HG02623 (cell line): ENCODE results near the gene IP6K1.
"Not testable (repeated sequence)": the region's sequence is repeated elsewhere in the genome, so short reads cannot be mapped to it uniquely, and the experiment has no call there.

Experiments used
- ATAC-seq: cut with Tn5 transposase; IDR thresholded peaks from one replicate; pipeline ENCODE4 v1.9.1; 2021; ENCODE audit warnings: moderate library complexity; ENCODE audit not compliant: unreplicated experiment

IP6K1 gene

DNA sequence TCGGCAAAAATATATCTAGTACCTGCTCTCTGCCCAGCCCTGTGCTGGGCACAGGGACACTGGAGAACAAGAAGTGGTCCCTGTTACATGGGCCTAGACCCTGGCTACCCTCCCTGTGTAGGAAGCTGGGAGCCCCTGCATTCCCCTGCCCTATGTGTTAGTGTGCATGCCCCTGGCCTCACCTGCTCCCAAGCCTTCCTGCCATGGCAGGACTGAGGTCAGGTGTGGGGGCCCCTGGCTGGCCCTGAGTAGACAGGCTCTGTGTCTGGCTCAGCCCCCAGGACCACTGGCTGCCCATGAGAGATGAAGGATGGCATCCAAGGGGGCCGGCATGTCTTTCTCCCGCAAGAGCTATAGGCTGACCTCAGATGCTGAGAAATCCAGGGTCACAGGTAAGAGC is 95.5 kb downstream of the IP6K1 start:
- ATAC-seq, result not testable (repeated sequence)

DNA sequence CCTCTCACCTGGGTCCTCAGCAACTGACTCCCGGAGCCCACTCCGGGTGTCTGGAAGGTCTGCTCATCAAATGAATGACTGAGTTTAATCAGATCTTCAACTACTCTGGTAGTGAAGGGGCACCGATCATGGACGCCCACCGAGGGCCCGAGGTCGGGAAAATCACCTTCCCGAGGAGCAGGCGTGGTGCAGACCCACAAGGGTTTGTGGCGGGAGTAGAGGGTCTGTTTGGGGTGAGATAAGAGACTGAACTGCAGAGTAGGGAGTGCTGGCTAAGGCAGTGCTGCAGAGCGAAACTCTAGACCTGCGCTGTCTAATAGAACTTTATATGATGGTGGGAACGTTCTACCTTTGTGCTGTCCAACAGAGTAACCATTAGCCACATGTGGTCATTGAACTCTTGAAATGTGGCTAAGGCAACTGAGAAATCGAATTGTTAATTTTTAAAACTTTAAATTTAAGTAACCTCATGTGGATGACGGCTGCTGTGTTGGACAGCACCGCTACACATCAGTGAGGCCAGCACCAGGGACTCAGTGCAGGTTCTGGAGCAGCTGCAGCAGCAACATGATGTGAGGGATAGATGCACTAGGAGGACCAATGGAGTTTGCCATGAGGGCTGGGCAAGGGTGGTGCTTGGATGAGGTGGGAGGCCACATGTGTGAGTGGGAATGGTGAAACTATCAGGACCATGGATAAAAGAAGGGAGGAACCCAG is 96.3 kb downstream of the IP6K1 start:
- not testable (repeated sequence) for ATAC-seq

DNA sequence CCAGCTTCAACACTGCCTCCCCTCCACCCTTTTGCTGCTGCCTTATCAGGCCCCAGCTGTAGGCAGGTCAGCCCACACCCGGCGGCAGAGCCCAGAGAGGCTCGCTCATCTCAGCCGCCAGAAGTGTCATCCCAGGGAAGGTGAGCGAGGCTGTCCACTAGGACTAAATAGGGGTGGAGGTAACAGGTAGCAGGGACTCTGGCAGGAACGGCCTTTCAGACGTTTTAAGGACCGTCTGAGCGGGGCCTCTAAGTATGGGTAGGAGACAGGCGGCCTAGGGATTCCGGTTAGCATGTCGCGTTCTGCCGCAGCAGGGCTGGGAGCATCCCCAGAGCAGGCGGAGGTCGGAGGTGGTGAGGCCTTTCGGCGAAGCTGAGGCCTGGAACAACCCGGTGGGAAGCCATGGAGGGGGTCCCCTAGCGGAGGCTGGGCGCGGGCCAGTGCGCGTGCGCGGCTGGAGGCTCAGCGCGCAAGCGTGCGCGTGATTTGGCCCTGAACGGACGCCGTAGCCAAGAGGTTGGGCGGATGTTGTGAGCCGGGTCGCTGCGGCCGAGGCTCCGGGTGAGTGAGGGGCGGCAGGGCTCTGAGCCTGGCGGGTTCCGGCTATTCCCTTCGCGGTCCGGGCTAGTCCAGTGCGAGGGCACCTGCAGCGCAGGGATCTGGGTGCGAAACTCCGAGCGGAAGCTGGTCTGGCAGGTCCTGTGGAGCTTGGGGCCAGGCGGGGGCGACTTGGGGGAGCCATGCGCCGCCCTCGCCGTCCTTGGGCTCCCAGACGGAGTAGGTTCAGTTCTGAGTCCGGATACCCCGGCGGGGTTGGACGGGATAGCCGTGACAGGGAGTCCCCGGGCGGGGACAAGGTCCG is 97.1 kb downstream of the IP6K1 start, which contains the start of the genes MST1 and RNF123:
Gene MST1 (minus strand): TSS at position 429 of the 862 bp plus-strand sequence. CDS start 783 bp downstream, outside the sequence.
Gene RNF123 (plus strand): TSS at position 512 of the 862 bp plus-strand sequence. CDS start 1,609 bp downstream, outside the sequence.
- ATAC-seq, result peak; percentile 38

DNA sequence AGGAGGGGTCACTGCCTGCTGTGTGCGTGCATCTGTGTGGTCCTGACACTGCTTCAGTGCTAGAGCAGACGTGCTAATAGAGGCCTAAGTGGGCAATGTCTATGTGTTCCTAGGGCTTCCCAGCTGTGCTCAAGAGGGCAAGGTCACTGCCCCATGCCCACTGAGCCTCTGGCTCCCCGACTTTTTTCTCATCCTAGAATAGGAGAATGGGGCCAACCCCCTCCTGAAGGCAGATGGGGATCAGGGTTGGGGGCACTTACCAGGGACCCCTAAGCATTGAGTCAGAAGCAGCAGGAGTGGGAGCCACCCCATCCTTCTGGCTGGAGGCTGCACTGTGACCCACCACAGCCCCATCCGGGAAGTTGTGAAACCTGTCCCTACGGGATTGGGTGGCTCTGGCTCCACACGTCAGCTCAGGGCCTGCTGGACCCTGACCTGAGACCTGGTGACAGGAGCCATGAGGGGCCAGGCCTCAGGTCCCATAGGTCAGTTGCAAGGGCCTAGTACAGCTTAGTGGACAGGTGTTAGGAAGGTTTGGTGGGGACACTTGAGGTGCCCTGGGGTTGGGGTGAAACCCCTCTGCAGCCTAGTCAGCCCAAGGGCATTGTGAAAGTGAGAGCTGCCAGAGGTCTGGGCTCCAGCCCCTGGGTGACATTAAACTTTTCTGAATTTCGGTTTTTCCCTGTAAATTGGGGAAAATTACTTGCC is 97.8 kb downstream of the IP6K1 start:
- ATAC-seq, result not testable (repeated sequence)

DNA sequence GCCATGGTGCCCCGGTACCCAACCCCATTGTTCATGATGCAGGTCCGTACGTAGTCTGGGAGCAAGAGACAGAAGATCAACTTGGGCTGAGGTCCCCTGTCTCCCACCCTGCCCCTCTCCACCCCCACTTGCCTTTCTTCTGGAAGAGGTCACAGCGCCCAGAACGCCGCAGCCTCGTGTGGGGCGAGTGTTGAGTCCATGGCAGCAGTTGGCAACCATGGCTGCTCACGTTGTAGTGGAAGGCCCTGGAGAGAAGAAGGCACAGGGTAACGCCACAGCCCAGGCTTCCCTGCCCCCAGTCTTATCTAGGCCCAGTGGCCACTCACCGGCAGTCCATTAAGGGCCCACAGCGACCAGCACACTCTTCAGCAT is 98.9 kb downstream of the IP6K1 start:
- not testable (repeated sequence) for ATAC-seq

DNA sequence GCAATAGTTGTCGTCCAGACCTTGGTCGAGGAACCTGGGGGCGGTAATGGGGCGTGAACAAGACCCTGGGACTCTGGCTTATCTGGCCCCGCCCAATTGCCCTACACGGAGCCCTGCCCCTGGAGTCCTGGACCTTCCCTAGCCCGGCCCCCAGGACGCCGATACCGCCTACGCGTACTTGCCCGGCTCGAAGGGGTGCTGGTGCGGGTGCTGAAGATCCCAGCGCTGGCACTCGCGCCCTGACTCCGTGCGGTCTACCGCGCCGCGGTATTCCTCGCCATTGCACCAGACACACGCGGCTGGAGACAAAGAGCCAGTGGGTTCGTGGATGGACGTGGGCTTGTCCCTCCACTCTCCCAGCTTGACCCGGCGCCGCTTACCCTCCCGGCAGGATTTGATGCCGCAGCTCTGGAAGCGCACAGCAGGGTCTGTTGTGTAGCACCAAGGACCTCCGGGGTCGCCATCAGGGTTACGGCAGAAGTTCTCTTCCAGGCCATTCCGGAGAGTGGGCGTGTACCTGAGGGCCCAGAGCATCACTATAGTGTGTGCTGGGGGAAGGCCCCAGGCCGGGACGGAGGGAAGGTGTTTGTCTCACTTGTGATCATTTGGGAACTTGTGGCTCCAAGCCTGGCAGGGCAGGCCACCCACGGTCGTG is 99.4 kb downstream of the IP6K1 start:
- not testable (repeated sequence) for ATAC-seq

DNA sequence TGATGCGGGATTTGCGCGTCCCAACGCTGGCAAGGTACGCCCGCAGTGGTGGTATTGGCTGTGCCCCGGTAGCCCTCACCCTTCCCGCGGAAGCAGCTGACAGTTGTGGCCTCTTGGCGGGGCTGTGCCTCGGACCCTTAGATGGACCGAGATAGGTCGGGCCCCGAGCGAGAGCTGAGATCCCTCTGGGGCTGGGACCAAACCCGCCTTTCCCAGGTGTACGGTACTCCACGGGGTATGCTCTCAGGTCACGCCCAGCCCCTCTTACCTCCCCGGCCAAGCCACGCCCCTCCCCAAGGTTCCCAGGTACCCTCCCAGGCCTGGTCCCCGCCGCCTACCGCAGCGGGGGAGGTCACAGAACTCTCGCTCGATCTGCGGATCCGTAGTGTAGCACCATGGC is 100.0 kb downstream of the IP6K1 start:
- not testable (repeated sequence) for ATAC-seq

DNA sequence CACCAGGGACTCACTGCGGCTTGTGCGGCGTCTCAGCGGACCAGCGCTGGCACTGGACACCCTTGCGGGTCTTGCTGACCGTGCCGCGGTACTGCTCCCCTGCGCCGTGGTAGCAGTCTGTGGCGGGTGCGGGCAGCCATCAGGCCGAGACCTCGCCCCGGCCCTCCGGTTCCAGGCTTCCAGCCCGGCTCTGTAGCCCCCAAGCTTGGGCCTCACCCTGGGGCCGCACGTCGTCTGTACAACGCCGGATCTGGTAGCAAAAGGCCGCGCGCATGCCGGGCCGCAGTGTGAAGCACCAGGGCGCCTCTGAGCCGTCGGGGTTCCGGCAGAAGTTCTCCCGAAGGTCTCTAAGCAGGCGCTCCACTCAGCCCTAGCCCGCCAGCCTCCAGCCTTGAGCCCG is 100.5 kb downstream of the IP6K1 start:
- ATAC-seq, result not testable (repeated sequence)

DNA sequence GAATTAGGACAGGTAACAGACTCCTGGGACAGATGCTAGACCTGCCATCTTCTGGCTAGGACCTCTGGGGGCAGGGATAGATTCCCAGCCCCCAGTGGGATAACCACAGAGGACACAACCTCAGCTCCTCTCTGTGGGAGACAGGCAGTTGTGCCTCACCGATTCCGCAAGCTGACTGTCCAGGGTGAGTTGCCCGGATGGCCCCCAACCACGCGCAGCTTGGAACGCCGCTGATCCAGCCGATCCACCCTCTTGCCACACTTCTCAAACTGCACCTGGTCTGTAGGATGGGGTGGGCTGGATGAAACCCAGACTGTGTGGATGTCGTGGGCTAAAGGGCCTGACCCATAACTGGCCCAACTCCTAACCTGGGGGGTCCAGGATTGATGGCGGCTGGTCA is 101.2 kb downstream of the IP6K1 start:
- not testable (repeated sequence) for ATAC-seq

DNA sequence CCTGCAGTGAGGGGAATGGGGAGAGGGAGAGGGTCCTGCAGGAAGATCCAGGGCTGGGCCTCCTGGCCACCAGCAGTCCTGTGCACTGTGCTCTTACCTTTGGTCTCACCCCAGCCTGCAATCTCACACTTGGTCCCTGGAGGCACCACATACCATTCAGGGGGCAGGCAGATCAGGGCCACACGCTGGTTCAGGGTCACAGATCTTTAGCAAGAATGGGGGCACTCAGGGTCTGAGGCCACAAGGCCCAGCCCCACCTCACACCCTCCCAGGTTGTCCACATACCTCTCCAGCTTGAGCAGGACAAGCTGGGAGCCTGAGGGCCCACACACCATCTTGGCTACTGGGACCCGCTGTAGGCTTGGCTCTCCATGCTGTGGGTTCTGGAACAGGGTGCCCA is 101.9 kb downstream of the IP6K1 start:
- ATAC-seq, result not testable (repeated sequence)

DNA sequence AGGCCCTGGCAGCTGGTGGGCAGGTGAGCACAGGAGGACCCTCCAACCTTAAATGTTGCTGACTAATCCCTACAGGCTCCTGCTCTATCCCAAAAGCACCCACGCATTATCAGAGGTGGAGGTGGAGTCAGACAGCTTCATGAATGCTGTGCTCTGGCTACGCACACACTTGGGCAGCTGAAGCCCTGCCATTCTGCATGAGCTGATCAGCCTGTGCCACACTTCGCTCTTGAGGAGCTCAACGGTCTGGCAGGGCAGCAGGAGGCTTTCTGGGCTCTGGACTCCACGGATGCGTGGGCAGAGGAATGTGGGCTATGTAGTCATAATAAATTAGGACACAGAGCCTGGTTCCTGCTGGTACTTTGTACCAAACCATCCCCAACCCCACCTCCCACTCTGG is 103.2 kb downstream of the IP6K1 start:
- no peak for ATAC-seq

DNA sequence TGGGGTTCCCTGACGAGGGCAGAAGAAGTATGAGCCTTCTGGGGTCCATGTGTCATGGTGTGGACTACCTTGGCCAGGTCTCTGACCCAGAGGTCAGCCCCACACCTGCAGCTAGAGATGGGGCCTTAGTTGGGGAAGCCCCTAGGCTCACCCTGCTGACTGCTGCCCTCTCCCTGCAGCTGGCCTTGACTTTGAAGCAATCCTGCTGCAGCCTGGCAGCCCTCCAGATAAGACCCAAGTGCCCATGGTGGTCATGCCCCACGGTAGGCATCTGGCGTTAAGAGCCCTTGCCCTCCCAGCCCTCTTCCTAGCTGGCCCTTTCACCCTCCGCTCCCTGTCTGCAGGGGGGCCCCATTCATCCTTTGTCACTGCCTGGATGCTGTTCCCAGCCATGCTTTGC is 104.8 kb downstream of the IP6K1 start:
- ATAC-seq, result no peak

DNA sequence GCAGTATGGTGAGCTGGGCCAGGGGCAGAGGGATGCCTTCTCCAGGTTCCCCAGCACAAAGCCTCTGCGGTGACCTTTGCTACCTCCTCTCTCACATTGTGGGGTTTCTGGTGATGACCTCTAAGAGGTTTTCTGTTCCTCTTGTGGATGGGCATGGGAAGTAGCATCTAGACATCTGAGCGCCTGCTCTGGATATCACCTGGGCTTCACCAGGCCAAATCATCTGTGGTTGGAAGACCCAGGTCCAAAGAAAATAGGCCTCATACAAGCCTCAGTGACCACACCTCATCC is 105.2 kb downstream of the IP6K1 start:
- ATAC-seq, result no peak

DNA sequence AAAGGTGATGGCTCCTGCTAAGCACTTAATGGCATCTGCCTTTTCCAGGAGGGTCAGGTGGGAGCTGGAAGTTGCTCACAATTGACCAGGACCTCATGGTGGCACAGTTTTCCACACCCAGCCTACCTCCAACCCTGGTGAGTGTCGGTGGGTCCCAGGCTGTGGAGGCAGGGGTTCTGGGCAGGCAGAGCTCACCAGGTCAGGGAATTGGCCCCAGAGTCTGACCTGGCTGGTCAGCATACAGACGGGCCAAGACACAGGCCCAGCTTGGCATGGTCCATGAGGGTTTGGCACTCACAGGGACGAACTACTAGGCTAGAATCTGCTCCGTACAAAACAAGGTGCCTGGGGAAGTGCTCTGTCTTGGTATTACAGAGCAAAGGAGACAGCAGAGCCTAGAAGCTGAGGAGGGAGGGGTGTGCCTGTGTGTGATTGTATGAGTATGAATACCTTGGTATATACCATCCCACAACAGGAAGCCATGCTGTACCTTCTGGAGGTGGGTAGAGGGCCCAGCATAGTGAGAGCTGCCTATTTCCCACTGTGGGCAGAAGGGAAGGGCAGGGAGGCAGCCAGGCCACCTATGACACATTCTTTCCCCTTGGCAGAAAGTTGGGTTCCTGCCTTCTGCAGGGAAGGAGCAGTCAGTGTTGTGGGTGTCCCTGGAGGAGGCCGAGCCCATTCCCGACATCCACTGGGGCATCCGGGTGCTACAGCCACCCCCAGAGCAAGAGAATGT is 105.7 kb downstream of the IP6K1 start:
- ATAC-seq, result no peak

DNA sequence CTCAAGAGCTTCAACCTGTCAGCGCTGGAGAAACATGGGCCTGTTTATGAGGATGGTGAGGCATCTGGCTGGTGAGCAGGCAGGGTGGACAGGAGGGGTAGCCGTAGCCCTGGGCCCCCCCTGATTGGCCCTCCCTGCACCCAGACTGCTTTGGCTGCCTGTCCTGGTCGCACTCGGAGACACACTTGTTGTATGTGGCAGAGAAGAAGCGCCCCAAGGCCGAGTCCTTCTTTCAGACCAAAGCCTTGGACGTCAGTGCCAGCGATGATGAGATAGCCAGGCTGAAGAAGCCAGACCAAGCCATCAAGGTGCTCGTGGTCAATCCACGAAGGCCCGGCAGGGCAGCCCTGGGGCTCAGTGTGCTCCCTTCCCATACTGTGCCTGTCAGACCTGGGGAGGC is 110.4 kb downstream of the IP6K1 start:
- ATAC-seq, result no peak

DNA sequence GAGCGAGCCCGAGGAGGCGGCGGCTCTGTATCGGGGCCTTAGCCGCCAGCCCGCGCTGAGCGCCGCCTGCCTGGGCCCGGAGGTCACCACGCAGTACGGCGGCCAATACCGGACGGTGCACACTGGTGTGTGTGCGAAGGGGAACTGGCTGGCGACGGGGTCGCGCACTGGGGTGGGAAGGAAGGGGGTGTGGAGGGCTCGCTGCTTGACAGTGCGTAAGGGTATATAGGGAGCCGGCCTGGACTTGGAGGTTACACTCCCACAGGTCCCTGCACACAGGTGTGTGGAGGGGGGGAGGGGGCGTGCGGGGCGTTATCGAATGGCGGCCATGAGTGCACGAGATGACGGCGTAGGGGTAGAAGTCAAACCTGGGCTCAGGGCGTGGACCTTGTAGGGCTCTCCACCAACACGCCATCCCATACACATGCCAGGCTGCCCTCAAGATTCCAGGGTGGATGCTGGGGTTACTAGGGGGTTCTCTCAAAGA is 111.8 kb downstream of the IP6K1 start:
- peak; percentile 11 for ATAC-seq
